H9 (cell line): ENCODE results near the gene DOK1. TPM values are rescaled to one million over a fixed set of nuclear protein-coding genes. Genes with fewer than 3 reads are reported as not detected.
A peak's percentile ranks its signal among the peaks of the same experiment; 100 is the strongest.

Experiments
- DNase-seq: peaks from one replicate; pipeline ENCODE4 v3.0.0-alpha.2; 2017
- H2AFZ ChIP-seq: one replicate; pipeline ENCODE4 v1.6.1; 2013; ENCODE audit warnings: mild to moderate bottlenecking, low read length, control low read depth, moderate library complexity
- H2AK5ac ChIP-seq: 2 replicates; pipeline ENCODE4 v1.6.1; 2013; ENCODE audit warnings: low read length, control low read depth, mixed read lengths; ENCODE audit not compliant: insufficient read length
- H2BK120ac ChIP-seq: one replicate; pipeline ENCODE4 v1.6.1; 2013; ENCODE audit warnings: low read depth, mild to moderate bottlenecking, low read length, control low read depth, inconsistent platforms; ENCODE audit not compliant: poor library complexity, severe bottlenecking
- H2BK12ac ChIP-seq: 2 replicates; pipeline ENCODE4 v1.6.1; 2013; ENCODE audit warnings: low read length, control low read depth, mixed read lengths, low read depth; ENCODE audit not compliant: insufficient read length
- H2BK15ac ChIP-seq: 2 replicates; pipeline ENCODE4 v1.6.1; 2013; ENCODE audit warnings: low read depth, low read length, control low read depth
- H2BK20ac ChIP-seq: one replicate; pipeline ENCODE4 v1.6.1; 2013; ENCODE audit warnings: low read depth, mild to moderate bottlenecking, low read length, control low read depth, inconsistent platforms; ENCODE audit not compliant: poor library complexity, severe bottlenecking
- H2BK5ac ChIP-seq: 2 replicates; pipeline ENCODE4 v1.6.1; 2013; ENCODE audit warnings: low read length, control low read depth, mixed read lengths; ENCODE audit not compliant: insufficient read length
- H3K14ac ChIP-seq: 2 replicates; pipeline ENCODE4 v1.6.1; 2013; ENCODE audit warnings: low read length, control low read depth; ENCODE audit not compliant: insufficient read depth
- H3K18ac ChIP-seq: 2 replicates; pipeline ENCODE4 v1.6.1; 2013; ENCODE audit warnings: low read depth, mild to moderate bottlenecking, mixed read lengths, low read length, control low read depth; ENCODE audit not compliant: insufficient read length
- H3K23ac ChIP-seq: 2 replicates; pipeline ENCODE4 v1.6.1; 2013; ENCODE audit warnings: low read length, control low read depth, mixed read lengths, low read depth; ENCODE audit not compliant: insufficient read length
- H3K23me2 ChIP-seq: 2 replicates; pipeline ENCODE4 v1.6.1; 2013; ENCODE audit warnings: low read depth, mild to moderate bottlenecking, mixed read lengths, low read length, control low read depth; ENCODE audit not compliant: insufficient read length, poor library complexity, severe bottlenecking
- H3K27ac ChIP-seq: 2 replicates; pipeline ENCODE4 v1.5.1; 2013; ENCODE audit warnings: low read length, control low read depth, mixed read lengths, low read depth; ENCODE audit not compliant: insufficient read length
- H3K27me3 ChIP-seq: 2 replicates; pipeline ENCODE4 v1.6.1; 2013; ENCODE audit warnings: low read length, control low read depth, inconsistent platforms; ENCODE audit not compliant: insufficient read depth
- H3K4ac ChIP-seq: 2 replicates; pipeline ENCODE4 v1.6.1; 2013; ENCODE audit warnings: low read depth, mild to moderate bottlenecking, control low read depth, inconsistent platforms, low read length, moderate library complexity
- H3K4me1 ChIP-seq: 2 replicates; pipeline ENCODE4 v1.6.1; 2013; ENCODE audit warnings: low read length, control low read depth, inconsistent platforms; ENCODE audit not compliant: insufficient read depth
- H3K4me2 ChIP-seq: 2 replicates; pipeline ENCODE4 v1.6.1; 2013; ENCODE audit warnings: low read length, control low read depth, mixed read lengths; ENCODE audit not compliant: insufficient read length, insufficient read depth
- H3K56ac ChIP-seq: 2 replicates; pipeline ENCODE4 v1.6.1; 2013; ENCODE audit warnings: low read depth, mild to moderate bottlenecking, mixed read lengths, low read length, control low read depth; ENCODE audit not compliant: insufficient read length
- H3K79me1 ChIP-seq: 2 replicates; pipeline ENCODE4 v1.6.1; 2013; ENCODE audit warnings: low read depth, mild to moderate bottlenecking, moderate library complexity, low read length, control low read depth, inconsistent platforms; ENCODE audit not compliant: insufficient read depth, poor library complexity, severe bottlenecking
- H3K79me2 ChIP-seq: 2 replicates; pipeline ENCODE4 v1.6.1; 2013; ENCODE audit warnings: low read length, control low read depth, inconsistent platforms; ENCODE audit not compliant: insufficient read depth
- H3K9ac ChIP-seq: 2 replicates; pipeline ENCODE4 v1.6.1; 2013; ENCODE audit warnings: low read length, control low read depth, mixed read lengths; ENCODE audit not compliant: insufficient read length; ENCODE audit errors: extremely low read depth
- H3K9me3 ChIP-seq: one replicate; pipeline ENCODE4 v1.6.1; 2013; ENCODE audit warnings: low read depth, low read length, inconsistent platforms; ENCODE audit not compliant: control insufficient read depth
- H3T11ph ChIP-seq: one replicate; pipeline ENCODE4 v1.6.1; 2013; ENCODE audit warnings: mild to moderate bottlenecking, low read length, control low read depth, inconsistent platforms
- H4K20me1 ChIP-seq: one replicate; pipeline ENCODE4 v1.6.1; 2013; ENCODE audit not compliant: control insufficient read depth, insufficient read length, insufficient read depth
- H4K5ac ChIP-seq: 2 replicates; pipeline ENCODE4 v1.6.1; 2013; ENCODE audit warnings: low read depth, mild to moderate bottlenecking, mixed read lengths, low read length, control low read depth; ENCODE audit not compliant: insufficient read length
- H4K8ac ChIP-seq: replicated peaks from 2 replicates; pipeline ENCODE4 v1.6.1; 2013; ENCODE audit warnings: low read length, control low read depth, mixed read lengths, low read depth; ENCODE audit not compliant: insufficient read length
- H4K91ac ChIP-seq: 2 replicates; pipeline ENCODE4 v1.6.1; 2013; ENCODE audit warnings: low read depth, mild to moderate bottlenecking, moderate library complexity, mixed read lengths, low read length, control low read depth; ENCODE audit not compliant: insufficient read length
- H3K27ac Mint-ChIP-seq, 3 experiments: 2 replicates in 2 of 3; 3 replicates in 1 of 3; pipeline ENCODE4 v1.8.0; 2020 to 2021; ENCODE audit warnings: mixed read lengths in 3 of 3, mild to moderate bottlenecking in 1 of 3, moderate library complexity in 1 of 3
- H3K27me3 Mint-ChIP-seq: 2 replicates; pipeline ENCODE4 v1.8.0; 2021; ENCODE audit warnings: low read depth, mild to moderate bottlenecking, moderate library complexity, mixed read lengths
- H3K36me3 Mint-ChIP-seq, 3 experiments: 2 replicates in 2 of 3; 3 replicates in 1 of 3; pipeline ENCODE4 v1.8.0; 2020 to 2021; ENCODE audit warnings: low read depth in 3 of 3, mixed read lengths in 3 of 3; ENCODE audit not compliant: insufficient read depth in 1 of 3
- H3K4me1 Mint-ChIP-seq, 2 experiments: 2 replicates each; pipeline ENCODE4 v1.8.0; 2020; ENCODE audit warnings: mixed read lengths in 2 of 2
- H3K4me3 Mint-ChIP-seq, 2 experiments: 2 replicates in 1 of 2; 3 replicates in 1 of 2; pipeline ENCODE4 v1.8.0; 2020 to 2021; ENCODE audit warnings: mild to moderate bottlenecking in 2 of 2, mixed read lengths in 2 of 2, moderate library complexity in 1 of 2
- H3K9me3 Mint-ChIP-seq, 2 experiments: 2 replicates in 1 of 2; 3 replicates in 1 of 2; pipeline ENCODE4 v1.8.0; 2020; ENCODE audit warnings: mild to moderate bottlenecking in 2 of 2, mixed read lengths in 2 of 2, moderate library complexity in 1 of 2
- CTCF ChIP-seq: fragments of 200-600 bp; sonication (generic); conservative IDR thresholded peaks from 3 replicates; pipeline ENCODE4 v1.8.0; 2021; ENCODE audit warnings: antibody characterized with exemption, mild to moderate bottlenecking
- WGBS: extraction: QIAGEN DNeasy Blood & Tissue Kit; methylation state at CpG from one replicate; pipeline ENCODE4 v1.1.7; 2013; ENCODE audit warnings: missing lambda C conversion rate, low lambda C conversion rate, mixed read lengths; ENCODE audit not compliant: insufficient read length; ENCODE audit errors: extremely low coverage; 5-methylcytosine and 5-hydroxymethylcytosine counted together
- total RNA-seq: library from RNA; stranded (reverse); gene quantifications from 2 replicates; pipeline ENCODE4 v1.2.1, GENCODE V29; 2021

The DOK1 gene
- total RNA-seq, 1 experiment from 2014 or later: 16.0 TPM

GRCh38 chr2:74572178-74572925 is 17.8 kb downstream of the DOK1 start:
- Mint-ChIP-seq H3K36me3 (no peaks in the 10 kb centered on the region), H3K27me3 (peaks cover 6% of the 10 kb centered on the region), H3K9me3 (no peaks in the 10 kb centered on the region), H3K4me1 (no peaks in the 10 kb centered on the region), H3K4me3 (no peak overlapping the region), H3K27ac (no peak overlapping the region)
- Histone ChIP-seq H3K79me1 (no peaks in the 10 kb centered on the region), H3K4me2 (no peak overlapping the region), H3K4me1 (no peaks in the 10 kb centered on the region), H3K9me3 (no peaks in the 10 kb centered on the region), H2BK12ac (no peak overlapping the region), H3K18ac (no peak overlapping the region), H3K14ac (no peak overlapping the region), H3T11ph (no peak overlapping the region), H3K56ac (no peak overlapping the region), H3K27me3 (no peaks in the 10 kb centered on the region), H2BK120ac (no peak overlapping the region), H3K4ac (no peak overlapping the region), H4K5ac (no peak overlapping the region), H2AFZ (no peak overlapping the region), H4K91ac (no peak overlapping the region), H2BK15ac (no peak overlapping the region), H3K27ac (no peak overlapping the region), H4K20me1 (no peaks in the 10 kb centered on the region), H3K79me2 (no peaks in the 10 kb centered on the region), H3K9ac (no peak overlapping the region), H2BK20ac (no peak overlapping the region), H4K8ac (no peak overlapping the region), H2BK5ac (no peak overlapping the region), H3K23me2 (no peaks in the 10 kb centered on the region), H3K23ac (no peak overlapping the region), H2AK5ac (no peak overlapping the region)
- WGBS: no CpG with 5 or more reads among the region's 3 CpGs
- peak; percentile 65 for TF ChIP-seq CTCF
- DNase-seq: no peak
